B cell (primary cell): ENCODE data around the gene RPL10A. TPM values are rescaled to one million over a fixed set of nuclear protein-coding genes. Genes with fewer than 3 reads are reported as not detected.

Experiments
- ATAC-seq: fragments of 200-7000 bp; cut with Tn5 transposase; one replicate; pipeline ENCODE4 v1.10.0; 2021; ENCODE audit warnings: low read depth, mild to moderate bottlenecking, moderate number of reproducible peaks, moderate library complexity
- CTCF ChIA-PET: fragments of 350-600 bp; sonication (Branson Sonifier 250); formaldehyde crosslinking; loops from one replicate; lab custom pipeline; 2021; ENCODE audit warnings: antibody characterized with exemption, inconsistent platforms; lab: Charles Lee
- POLR2A ChIA-PET: fragments of 350-600 bp; sonication (Branson Sonifier 250); formaldehyde crosslinking; loops from one replicate; lab custom pipeline; 2021; ENCODE audit warnings: antibody characterized with exemption; lab: Charles Lee
- DNase-seq: peaks from one replicate; pipeline ENCODE4 v3.0.0; 2013
- H2AFZ ChIP-seq: 2 replicates; pipeline ENCODE4 v1.6.1; 2012; ENCODE audit warnings: mild to moderate bottlenecking, low read depth, low read length; ENCODE audit not compliant: insufficient read depth, poor library complexity, severe bottlenecking
- H3K27ac ChIP-seq, 2 donors: 1 replicate in 1 of 2; 2 replicates in 1 of 2; pipeline ENCODE4 v1.5.1; 2012 to 2013; ENCODE audit warnings: low read length in 2 of 2, mild to moderate bottlenecking in 2 of 2, moderate library complexity in 1 of 2
- H3K27me3 ChIP-seq, 4 experiments: fragments of 200-600 bp in 1 of 4; sonication (generic) in 1 of 4; replicated peaks in 1 of 4; 1 replicate in 2 of 4; 2 replicates in 2 of 4; pipeline versions ENCODE4 v1.6.1 to v1.7.0; 2013 to 2016; ENCODE audit warnings: low read length in 3 of 4, mild to moderate bottlenecking in 2 of 4, mixed read lengths in 1 of 4, moderate library complexity in 1 of 4; ENCODE audit not compliant: insufficient read depth in 4 of 4, control insufficient read depth in 3 of 4; ENCODE audit errors: control extremely low read depth in 1 of 4
- H3K36me3 ChIP-seq, 2 experiments: replicated peaks in 1 of 2; 1 replicate in 1 of 2; 2 replicates in 1 of 2; pipeline versions ENCODE4 v1.6.1 to v1.7.1; 2013; ENCODE audit warnings: low read length in 1 of 2; ENCODE audit not compliant: insufficient read depth in 2 of 2, control insufficient read depth in 1 of 2; ENCODE audit errors: control extremely low read depth in 1 of 2, extremely low read depth in 1 of 2
- H3K4me1 ChIP-seq, 2 donors: fragments of 200-600 bp in 1 of 2; sonication (generic) in 1 of 2; 1 replicate in 1 of 2; 2 replicates in 1 of 2; pipeline versions ENCODE4 v1.5.1 to v1.6.1; 2013 to 2017; ENCODE audit warnings: low read length in 2 of 2; ENCODE audit not compliant: control insufficient read depth in 2 of 2, insufficient read depth in 2 of 2
- H3K4me2 ChIP-seq: replicated peaks from 2 replicates; pipeline ENCODE3; 2012; ENCODE audit warnings: mild to moderate bottlenecking, low read depth, low read length; ENCODE audit not compliant: poor library complexity, severe bottlenecking
- H3K4me3 ChIP-seq, 5 experiments: fragments of 200-600 bp in 1 of 5; sonication (generic) in 1 of 5; 1 replicate in 3 of 5; 2 replicates in 2 of 5; pipeline versions ENCODE4 v1.5.1 to v1.7.0; 2011 to 2016; ENCODE audit warnings: low read length in 4 of 5, mild to moderate bottlenecking in 4 of 5, low read depth in 2 of 5, control low read depth in 1 of 5, moderate library complexity in 1 of 5; ENCODE audit not compliant: insufficient read depth in 1 of 5; ENCODE audit errors: control extremely low read depth in 1 of 5, extremely low read depth in 1 of 5
- H3K79me2 ChIP-seq: fragments of 200-600 bp; sonication (generic); one replicate; pipeline ENCODE4 v1.6.0; 2016; ENCODE audit warnings: low read length; ENCODE audit not compliant: control insufficient read depth, insufficient read depth
- H3K9ac ChIP-seq: fragments of 200-600 bp; sonication (generic); 2 replicates; pipeline ENCODE4 v1.6.1; 2017; ENCODE audit warnings: mild to moderate bottlenecking, low read length, moderate library complexity
- H3K9me3 ChIP-seq, 3 donors: one replicate each; pipeline versions ENCODE4 v1.6.1 to v1.7.1; 2013; ENCODE audit warnings: low read length in 2 of 3; ENCODE audit not compliant: control insufficient read depth in 2 of 3, insufficient read depth in 1 of 3; ENCODE audit errors: control extremely low read depth in 1 of 3
- H4K20me1 ChIP-seq: 2 replicates; pipeline ENCODE4 v1.6.0; 2012; ENCODE audit warnings: mild to moderate bottlenecking, low read length; ENCODE audit not compliant: insufficient read depth, control insufficient read depth, poor library complexity, severe bottlenecking
- H3K27ac Mint-ChIP-seq: one replicate; pipeline ENCODE4 v1.8.0; 2021; ENCODE audit warnings: mixed read lengths
- H3K27me3 Mint-ChIP-seq: one replicate; pipeline ENCODE4 v1.8.0; 2021; ENCODE audit warnings: mixed read lengths
- H3K4me1 Mint-ChIP-seq: one replicate; pipeline ENCODE4 v1.8.0; 2021; ENCODE audit warnings: mixed read lengths
- H3K4me3 Mint-ChIP-seq: one replicate; pipeline ENCODE4 v1.8.0; 2021; ENCODE audit warnings: mixed read lengths
- H3K9me3 Mint-ChIP-seq: one replicate; pipeline ENCODE4 v1.8.0; 2022; ENCODE audit warnings: mixed read lengths; ENCODE audit not compliant: insufficient read depth
- EZH2 ChIP-seq: IDR thresholded peaks from 2 replicates; pipeline ENCODE4 v1.6.1; 2012; ENCODE audit warnings: borderline replicate concordance, low read depth, mild to moderate bottlenecking, moderate library complexity, low read length; ENCODE audit not compliant: insufficient read depth, poor library complexity, severe bottlenecking
- WGBS: methylation state at CpG from one replicate; pipeline ENCODE4 v1.1.5; 2013; ENCODE audit warnings: missing lambda C conversion rate; ENCODE audit not compliant: insufficient coverage; 5-methylcytosine and 5-hydroxymethylcytosine counted together
- intact Hi-C: fragments of 100-400 bp; cut with micrococcal nuclease; formaldehyde crosslinking; loops from one replicate; pipeline ENCODE4 v1.10.0; 2022
- polyA plus RNA-seq: library from polyadenylated mRNA; depleted of rRNA; stranded (reverse); fragments of >200 nt; gene quantifications from 2 replicates; pipeline ENCODE4 v1.2.3, GENCODE V29; 2012
- total RNA-seq, 2 donors: library from RNA; stranded (reverse); fragments of 120-200 nt in 1 of 2; gene quantifications; 1 replicate in 1 of 2; 2 replicates in 1 of 2; pipeline versions ENCODE4 v1.2.3 to v1.2.4, GENCODE V29; 2013 to 2022
- TF ChIP-seq, protein P1 (sequence below): fragments of 200-600 bp; IDR thresholded peaks from one replicate; pipeline ENCODE4 v1.8.0; 2022; ENCODE audit warnings: antibody characterized with exemption, mild to moderate bottlenecking

RPL10A gene
- total and polyA plus RNA-seq, 2 donors (not counting 1 experiment from before 2014, with no cell fraction given) = 1,687 to 3,150 TPM

DNA sequence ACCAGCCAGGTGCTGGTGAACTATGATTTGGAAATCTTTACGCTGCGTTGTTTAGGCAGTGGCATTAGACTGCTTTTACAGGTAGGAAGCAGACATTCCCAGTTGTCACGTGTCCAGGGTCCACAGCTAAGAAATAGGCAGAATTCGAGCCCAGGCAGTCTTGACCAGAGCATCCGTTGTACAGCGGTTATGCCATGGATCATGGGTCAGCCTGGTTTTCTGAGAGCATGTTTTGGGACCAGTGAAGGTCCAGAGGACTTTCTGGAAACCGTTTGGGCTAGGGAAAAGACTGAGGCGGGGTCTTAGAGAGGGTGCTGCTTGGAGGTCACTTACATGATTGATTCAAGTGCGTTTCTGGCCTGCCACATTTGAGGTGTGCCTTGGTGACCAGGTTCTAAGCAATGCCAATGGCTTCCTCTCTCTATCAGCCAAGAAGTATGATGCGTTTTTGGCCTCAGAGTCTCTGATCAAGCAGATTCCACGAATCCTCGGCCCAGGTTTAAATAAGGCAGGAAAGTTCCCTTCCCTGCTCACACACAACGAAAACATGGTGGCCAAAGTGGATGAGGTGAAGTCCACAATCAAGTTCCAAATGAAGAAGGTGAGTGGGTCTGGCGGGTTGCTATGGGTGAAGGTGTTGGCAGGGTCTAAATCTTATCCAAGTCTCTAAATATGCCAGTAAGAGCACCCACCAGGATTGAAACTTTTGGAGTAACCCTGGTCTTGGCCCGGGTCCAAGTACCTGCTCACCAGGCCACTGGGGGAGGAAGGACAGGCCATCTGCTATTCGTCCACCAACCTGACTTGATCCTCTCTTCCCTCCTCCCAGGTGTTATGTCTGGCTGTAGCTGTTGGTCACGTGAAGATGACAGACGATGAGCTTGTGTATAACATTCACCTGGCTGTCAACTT is 1.8 kb downstream of the RPL10A start:
- H3K27me3 ChIP-seq = no peaks in the 10 kb centered on the region
- Mint-ChIP-seq H3K27me3 (no peaks in the 10 kb centered on the region), H3K4me3 (peak overlapping the region; percentile 99), H3K27ac (peak overlapping the region; percentile 99), H3K9me3 (no peaks in the 10 kb centered on the region), H3K4me1 (peaks cover 42% of the 10 kb centered on the region)
- DNase-seq (peak; percentile 46), ATAC-seq (no peak)
- POLR2A ChIA-PET = interaction anchor here (0.7 to 0.9 kb wide), 3 partner anchors 12 to 26 kb away, joined by 3 to 4 read pairs (median 3); partner anchors contain the start of gene FANCE
- peaks cover 2 to 50% of the 10 kb centered on the region in 2 experiments for H3K36me3 ChIP-seq
- H3K4me2 ChIP-seq = peak overlapping the region; percentile 82
- peak overlapping the region; percentile 88 for H3K9ac ChIP-seq
- peak overlapping the region; percentile 91 to 92 for H3K27ac ChIP-seq
- H4K20me1 ChIP-seq = peaks cover 25% of the 10 kb centered on the region
- CTCF ChIA-PET = interaction anchor here (1.0 to 7.9 kb wide), 5 partner anchors 18 to 262 kb away, joined by 3 to 127 read pairs (median 9); partner anchors contain the start of gene FANCE
- TF ChIP-seq EZH2 = no peak
- TF ChIP-seq, protein P1, sequence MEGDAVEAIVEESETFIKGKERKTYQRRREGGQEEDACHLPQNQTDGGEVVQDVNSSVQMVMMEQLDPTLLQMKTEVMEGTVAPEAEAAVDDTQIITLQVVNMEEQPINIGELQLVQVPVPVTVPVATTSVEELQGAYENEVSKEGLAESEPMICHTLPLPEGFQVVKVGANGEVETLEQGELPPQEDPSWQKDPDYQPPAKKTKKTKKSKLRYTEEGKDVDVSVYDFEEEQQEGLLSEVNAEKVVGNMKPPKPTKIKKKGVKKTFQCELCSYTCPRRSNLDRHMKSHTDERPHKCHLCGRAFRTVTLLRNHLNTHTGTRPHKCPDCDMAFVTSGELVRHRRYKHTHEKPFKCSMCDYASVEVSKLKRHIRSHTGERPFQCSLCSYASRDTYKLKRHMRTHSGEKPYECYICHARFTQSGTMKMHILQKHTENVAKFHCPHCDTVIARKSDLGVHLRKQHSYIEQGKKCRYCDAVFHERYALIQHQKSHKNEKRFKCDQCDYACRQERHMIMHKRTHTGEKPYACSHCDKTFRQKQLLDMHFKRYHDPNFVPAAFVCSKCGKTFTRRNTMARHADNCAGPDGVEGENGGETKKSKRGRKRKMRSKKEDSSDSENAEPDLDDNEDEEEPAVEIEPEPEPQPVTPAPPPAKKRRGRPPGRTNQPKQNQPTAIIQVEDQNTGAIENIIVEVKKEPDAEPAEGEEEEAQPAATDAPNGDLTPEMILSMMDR = no peak
- intact Hi-C loops = loop anchor here (5.0 kb wide), 1 partner anchor 262 kb away; no protein-coding TSS in a partner anchor
- H3K79me2 ChIP-seq = peaks cover 8% of the 10 kb centered on the region
- no peak overlapping the region for H2AFZ ChIP-seq
- peaks cover 19 to 34% of the 10 kb centered on the region in 2 donors for H3K4me1 ChIP-seq
- no peaks in the 10 kb centered on the region for H3K9me3 ChIP-seq
- H3K4me3 ChIP-seq = peak overlapping the region; percentile 28 to 95 (median 87)
- 37% methylated on average over 11 of the region's 18 CpGs for WGBS
